ENCODE data around the gene RUVBL1. TPM values are rescaled to one million over a fixed set of nuclear protein-coding genes. Genes with fewer than 3 reads are reported as not detected.

Gene RUVBL1
- total RNA-seq, 2 experiments from 2014 or later: 5.6 to 7.7 TPM

- H3K9me3 ChIP-seq (ENCODE audit: control insufficient read depth in 1 of 2, insufficient read depth in 1 of 2, low read length in 2 of 2): no peaks in the 10 kb centered on the region
- no peaks in the 10 kb centered on the region for H3K27me3 ChIP-seq (ENCODE audit: control insufficient read depth in 1 of 2, insufficient read depth in 2 of 2, low read length in 2 of 2)
- H3K27me3 Mint-ChIP-seq: no peaks in the 10 kb centered on the region
- H3K27ac ChIP-seq (ENCODE audit: low read depth in 1 of 2, low read length in 2 of 2): no peak overlapping the region
- no peak overlapping the region for H3K4me3 Mint-ChIP-seq
- ATAC-seq (ENCODE audit: poor library complexity) (no peak), DNase-seq (no peak)
- H3K9me3 Mint-ChIP-seq: no peaks in the 10 kb centered on the region
- peaks cover 10% of the 10 kb centered on the region for H3K36me3 ChIP-seq (ENCODE audit: insufficient read depth, low read length)
- peaks cover 36% of the 10 kb centered on the region for H3K36me3 Mint-ChIP-seq (ENCODE audit: low read depth)
- no peak overlapping the region for H3K4me3 ChIP-seq (ENCODE audit: low read length)
- peaks cover 18% of the 10 kb centered on the region for H3K4me1 Mint-ChIP-seq (ENCODE audit: low read depth)
- no peak for TF ChIP-seq CTCF (IDR thresholded peaks at IDR 0.05)
- ChIA-PET CTCF (no interaction called here), POLR2A (no interaction called here)
- peak overlapping the region; percentile 21 for H3K27ac Mint-ChIP-seq
- peaks cover 7% of the 10 kb centered on the region for H3K4me1 ChIP-seq (ENCODE audit: insufficient read depth, low read length)
- intact Hi-C loops (cut with DNase I, micrococcal nuclease): no loop called here
These were observed 43.4 kb upstream of the RUVBL1 start for GRCh38 chr3:128166971-128167453.

GRCh38 chr3:128163432-128163831, 39.8 kb upstream of the RUVBL1 start:
- POLR2A ChIA-PET: interaction anchor here (1.5 to 1.7 kb wide), 2 partner anchors 10 to 40 kb away, joined by 4 read pairs; partner anchors contain the start of gene RUVBL1
- TF ChIP-seq CTCF (IDR thresholded peaks at IDR 0.05): no peak
- Mint-ChIP-seq H3K27ac (no peak overlapping the region), H3K36me3 (ENCODE audit: low read depth) (peaks cover 61% of the 10 kb centered on the region), H3K4me1 (ENCODE audit: low read depth) (peaks cover 24% of the 10 kb centered on the region), H3K9me3 (no peaks in the 10 kb centered on the region), H3K27me3 (no peaks in the 10 kb centered on the region), H3K4me3 (no peak overlapping the region)
- CTCF ChIA-PET: interaction anchor here (1.6 kb wide), 1 partner anchor 14 kb away, joined by 4 read pairs; no protein-coding TSS in a partner anchor
- H3K36me3 ChIP-seq (ENCODE audit: insufficient read depth, low read length): peaks cover 10% of the 10 kb centered on the region
- H3K27ac ChIP-seq (ENCODE audit: low read depth in 1 of 2, low read length in 2 of 2): no peak overlapping the region
- no peaks in the 10 kb centered on the region for H3K27me3 ChIP-seq (ENCODE audit: control insufficient read depth in 1 of 2, insufficient read depth in 2 of 2, low read length in 2 of 2)
- no peak overlapping the region for H3K4me3 ChIP-seq (ENCODE audit: low read length)
- peaks cover 7% of the 10 kb centered on the region for H3K4me1 ChIP-seq (ENCODE audit: insufficient read depth, low read length)
- no peak for ATAC-seq (ENCODE audit: poor library complexity)
- no peak for DNase-seq
- no peaks in the 10 kb centered on the region for H3K9me3 ChIP-seq (ENCODE audit: control insufficient read depth in 1 of 2, insufficient read depth in 1 of 2, low read length in 2 of 2)
- intact Hi-C loops (cut with DNase I, micrococcal nuclease): no loop called here

GRCh38 chr3:128160661-128161060, 37.0 kb upstream of the RUVBL1 start:
- no peak overlapping the region for H3K4me3 Mint-ChIP-seq
- POLR2A ChIA-PET: no interaction called here
- DNase-seq (no peak), ATAC-seq (ENCODE audit: poor library complexity) (no peak)
- no peak for TF ChIP-seq CTCF (IDR thresholded peaks at IDR 0.05)
- H3K27ac Mint-ChIP-seq: no peak overlapping the region
- peaks cover 38% of the 10 kb centered on the region for H3K4me1 Mint-ChIP-seq (ENCODE audit: low read depth)
- H3K27me3 ChIP-seq (ENCODE audit: control insufficient read depth in 1 of 2, insufficient read depth in 2 of 2, low read length in 2 of 2): no peaks in the 10 kb centered on the region
- H3K36me3 Mint-ChIP-seq (ENCODE audit: low read depth): peaks cover 76% of the 10 kb centered on the region
- no peaks in the 10 kb centered on the region for H3K9me3 Mint-ChIP-seq
- no peak overlapping the region for H3K27ac ChIP-seq (ENCODE audit: low read depth in 1 of 2, low read length in 2 of 2)
- no peaks in the 10 kb centered on the region for H3K27me3 Mint-ChIP-seq
- peaks cover 22% of the 10 kb centered on the region for H3K36me3 ChIP-seq (ENCODE audit: insufficient read depth, low read length)
- intact Hi-C loops (cut with DNase I, micrococcal nuclease): no loop called here
- peaks cover 7% of the 10 kb centered on the region for H3K4me1 ChIP-seq (ENCODE audit: insufficient read depth, low read length)
- no peaks in the 10 kb centered on the region for H3K9me3 ChIP-seq (ENCODE audit: control insufficient read depth in 1 of 2, insufficient read depth in 1 of 2, low read length in 2 of 2)
- CTCF ChIA-PET: no interaction called here
- no peak overlapping the region for H3K4me3 ChIP-seq (ENCODE audit: low read length)
